ENCODE results near the gene RBP3.

DNA sequence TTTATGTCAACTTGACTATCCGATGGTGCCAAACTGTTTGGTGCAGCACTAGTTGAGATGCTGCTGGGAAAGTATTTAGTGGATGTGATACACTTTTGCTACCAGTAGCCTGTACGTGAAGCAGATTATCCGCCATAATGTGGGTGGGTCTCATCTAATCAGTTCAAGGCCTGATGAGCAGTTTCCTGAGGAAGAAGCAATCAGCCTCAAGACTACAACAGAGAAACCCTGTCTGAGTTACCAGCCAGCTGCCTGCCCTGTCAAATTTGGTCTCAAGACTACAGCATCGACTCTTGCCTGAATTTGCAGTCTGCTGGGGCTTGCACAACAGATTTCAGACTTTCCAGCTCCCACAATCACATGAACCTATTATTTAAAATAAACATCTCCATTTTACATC lies 10.9 kb upstream of the RBP3 start:
- TF ChIP-seq, protein P1, sequence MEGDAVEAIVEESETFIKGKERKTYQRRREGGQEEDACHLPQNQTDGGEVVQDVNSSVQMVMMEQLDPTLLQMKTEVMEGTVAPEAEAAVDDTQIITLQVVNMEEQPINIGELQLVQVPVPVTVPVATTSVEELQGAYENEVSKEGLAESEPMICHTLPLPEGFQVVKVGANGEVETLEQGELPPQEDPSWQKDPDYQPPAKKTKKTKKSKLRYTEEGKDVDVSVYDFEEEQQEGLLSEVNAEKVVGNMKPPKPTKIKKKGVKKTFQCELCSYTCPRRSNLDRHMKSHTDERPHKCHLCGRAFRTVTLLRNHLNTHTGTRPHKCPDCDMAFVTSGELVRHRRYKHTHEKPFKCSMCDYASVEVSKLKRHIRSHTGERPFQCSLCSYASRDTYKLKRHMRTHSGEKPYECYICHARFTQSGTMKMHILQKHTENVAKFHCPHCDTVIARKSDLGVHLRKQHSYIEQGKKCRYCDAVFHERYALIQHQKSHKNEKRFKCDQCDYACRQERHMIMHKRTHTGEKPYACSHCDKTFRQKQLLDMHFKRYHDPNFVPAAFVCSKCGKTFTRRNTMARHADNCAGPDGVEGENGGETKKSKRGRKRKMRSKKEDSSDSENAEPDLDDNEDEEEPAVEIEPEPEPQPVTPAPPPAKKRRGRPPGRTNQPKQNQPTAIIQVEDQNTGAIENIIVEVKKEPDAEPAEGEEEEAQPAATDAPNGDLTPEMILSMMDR (IDR thresholded peaks at IDR 0.05; ENCODE audit: insufficient read depth, low read length): no peak
- no peak for TF ChIP-seq POLR2AphosphoS5 (IDR thresholded peaks at IDR 0.05; ENCODE audit: low read depth)
- TF ChIP-seq, protein P2, sequence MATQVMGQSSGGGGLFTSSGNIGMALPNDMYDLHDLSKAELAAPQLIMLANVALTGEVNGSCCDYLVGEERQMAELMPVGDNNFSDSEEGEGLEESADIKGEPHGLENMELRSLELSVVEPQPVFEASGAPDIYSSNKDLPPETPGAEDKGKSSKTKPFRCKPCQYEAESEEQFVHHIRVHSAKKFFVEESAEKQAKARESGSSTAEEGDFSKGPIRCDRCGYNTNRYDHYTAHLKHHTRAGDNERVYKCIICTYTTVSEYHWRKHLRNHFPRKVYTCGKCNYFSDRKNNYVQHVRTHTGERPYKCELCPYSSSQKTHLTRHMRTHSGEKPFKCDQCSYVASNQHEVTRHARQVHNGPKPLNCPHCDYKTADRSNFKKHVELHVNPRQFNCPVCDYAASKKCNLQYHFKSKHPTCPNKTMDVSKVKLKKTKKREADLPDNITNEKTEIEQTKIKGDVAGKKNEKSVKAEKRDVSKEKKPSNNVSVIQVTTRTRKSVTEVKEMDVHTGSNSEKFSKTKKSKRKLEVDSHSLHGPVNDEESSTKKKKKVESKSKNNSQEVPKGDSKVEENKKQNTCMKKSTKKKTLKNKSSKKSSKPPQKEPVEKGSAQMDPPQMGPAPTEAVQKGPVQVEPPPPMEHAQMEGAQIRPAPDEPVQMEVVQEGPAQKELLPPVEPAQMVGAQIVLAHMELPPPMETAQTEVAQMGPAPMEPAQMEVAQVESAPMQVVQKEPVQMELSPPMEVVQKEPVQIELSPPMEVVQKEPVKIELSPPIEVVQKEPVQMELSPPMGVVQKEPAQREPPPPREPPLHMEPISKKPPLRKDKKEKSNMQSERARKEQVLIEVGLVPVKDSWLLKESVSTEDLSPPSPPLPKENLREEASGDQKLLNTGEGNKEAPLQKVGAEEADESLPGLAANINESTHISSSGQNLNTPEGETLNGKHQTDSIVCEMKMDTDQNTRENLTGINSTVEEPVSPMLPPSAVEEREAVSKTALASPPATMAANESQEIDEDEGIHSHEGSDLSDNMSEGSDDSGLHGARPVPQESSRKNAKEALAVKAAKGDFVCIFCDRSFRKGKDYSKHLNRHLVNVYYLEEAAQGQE (IDR thresholded peaks at IDR 0.05; ENCODE audit: insufficient replicate concordance, low read depth): no peak
